OCI-LY3 (cell line): ENCODE results near the gene LAMTOR1.

Experiments
- H2AFZ ChIP-seq: fragments of 200-600, 300-600 bp; shearing (Covaris generic); 2 replicates; pipeline ENCODE4 v1.6.0; 2014; ENCODE audit warnings: antibody characterized with exemption, low read depth, low read length
- H3K27ac ChIP-seq: fragments of 200-600, 300-600 bp; sonication (generic); 2 replicates; pipeline ENCODE4 v1.5.1; 2014; ENCODE audit warnings: mild to moderate bottlenecking, low read length, moderate library complexity, mixed read lengths
- H3K27me3 ChIP-seq: fragments of 200-600, 300-600 bp; sonication (generic); 2 replicates; pipeline ENCODE4 v1.6.1; 2014; ENCODE audit warnings: low read depth, low read length, mixed read lengths
- H3K36me3 ChIP-seq: fragments of 200-600, 300-600 bp; sonication (generic); replicated peaks from 2 replicates; pipeline ENCODE3; 2014; ENCODE audit warnings: low read depth, low read length, mixed read lengths
- H3K4me1 ChIP-seq: fragments of 300-600, 200-600 bp; sonication (generic); 2 replicates; pipeline ENCODE4 v1.6.1; 2014; ENCODE audit warnings: low read length, mixed read lengths
- H3K4me2 ChIP-seq: fragments of 200-600, 300-600 bp; sonication (generic); 2 replicates; pipeline ENCODE4 v1.6.1; 2014; ENCODE audit warnings: low read length, mixed read lengths
- H3K4me3 ChIP-seq: fragments of 300-600, 200-600 bp; sonication (generic); 2 replicates; pipeline ENCODE4 v1.5.1; 2014; ENCODE audit warnings: antibody characterized with exemption, mild to moderate bottlenecking, low read length, moderate library complexity
- H3K79me2 ChIP-seq: fragments of 300-600, 200-600 bp; shearing (Covaris generic); 2 replicates; pipeline ENCODE4 v1.6.1; 2014; ENCODE audit warnings: mild to moderate bottlenecking, low read length, mixed read lengths
- H3K9ac ChIP-seq: fragments of 300-600, 200-600 bp; shearing (Covaris generic); 2 replicates; pipeline ENCODE4 v1.6.0; 2014; ENCODE audit warnings: mild to moderate bottlenecking, low read length, moderate library complexity
- H3K9me3 ChIP-seq: fragments of 200-600, 300-600 bp; shearing (Covaris generic); 2 replicates; pipeline ENCODE4 v1.6.1; 2014; ENCODE audit warnings: low read length, mixed read lengths; ENCODE audit not compliant: insufficient read depth
- H4K20me1 ChIP-seq: fragments of 200-600, 300-600 bp; sonication (generic); 2 replicates; pipeline ENCODE4 v1.6.1; 2016; ENCODE audit warnings: low read length, mixed read lengths; ENCODE audit not compliant: insufficient read depth
- CTCF ChIP-seq: fragments of 200-600, 300-600 bp; sonication (generic); IDR thresholded peaks from 2 replicates; pipeline ENCODE4 v1.5.1; 2014; ENCODE audit warnings: antibody characterized with exemption, low read length, low read depth
- EZH2phosphoT487 ChIP-seq: fragments of 200-600 bp; shearing (Covaris generic); IDR thresholded peaks from 2 replicates; pipeline ENCODE4 v1.6.1; 2018; ENCODE audit warnings: antibody characterized with exemption, mixed run types, low read depth

The LAMTOR1 gene

GRCh38 chr11:72075756-72076155, 27.3 kb downstream of the LAMTOR1 start:
- peaks cover 17% of the 10 kb centered on the region for H4K20me1 ChIP-seq
- no peak overlapping the region for H3K4me3 ChIP-seq
- H3K9me3 ChIP-seq = no peaks in the 10 kb centered on the region
- H3K4me1 ChIP-seq = peaks cover 22% of the 10 kb centered on the region
- no peak for TF ChIP-seq EZH2phosphoT487
- TF ChIP-seq CTCF = no peak
- H3K27ac ChIP-seq = no peak overlapping the region
- H3K9ac ChIP-seq = no peak overlapping the region
- H3K36me3 ChIP-seq = peaks cover 7% of the 10 kb centered on the region
- no peak overlapping the region for H2AFZ ChIP-seq
- no peak overlapping the region for H3K4me2 ChIP-seq
- no peaks in the 10 kb centered on the region for H3K27me3 ChIP-seq
- peaks cover 88% of the 10 kb centered on the region for H3K79me2 ChIP-seq

- Histone ChIP-seq H4K20me1 (peaks cover 24% of the 10 kb centered on the region), H3K36me3 (peaks cover 7% of the 10 kb centered on the region), H3K4me2 (no peak overlapping the region), H3K27ac (no peak overlapping the region), H3K27me3 (no peaks in the 10 kb centered on the region), H3K79me2 (peaks cover 94% of the 10 kb centered on the region), H3K9ac (no peak overlapping the region), H3K4me1 (peaks cover 25% of the 10 kb centered on the region), H3K4me3 (no peak overlapping the region), H2AFZ (no peak overlapping the region), H3K9me3 (no peaks in the 10 kb centered on the region)
- TF ChIP-seq EZH2phosphoT487 (no peak), CTCF (no peak; the same call in 1 of the 2 replicates)
Measured at GRCh38 chr11:72075109-72075508, 28.0 kb downstream of the LAMTOR1 start.

GRCh38 chr11:72072348-72072747, 30.7 kb downstream of the LAMTOR1 start:
- peaks cover 16% of the 10 kb centered on the region for H3K36me3 ChIP-seq
- H3K4me3 ChIP-seq = no peak overlapping the region
- no peak overlapping the region for H2AFZ ChIP-seq
- no peak overlapping the region for H3K9ac ChIP-seq
- no peaks in the 10 kb centered on the region for H3K9me3 ChIP-seq
- no peaks in the 10 kb centered on the region for H3K27me3 ChIP-seq
- H4K20me1 ChIP-seq = peaks cover 39% of the 10 kb centered on the region
- peaks cover 82% of the 10 kb centered on the region for H3K79me2 ChIP-seq
- TF ChIP-seq CTCF (no peak), EZH2phosphoT487 (no peak)
- H3K27ac ChIP-seq = no peak overlapping the region
- peaks cover 23% of the 10 kb centered on the region for H3K4me1 ChIP-seq
- H3K4me2 ChIP-seq = no peak overlapping the region

GRCh38 chr11:72070491-72070890, 32.6 kb downstream of the LAMTOR1 start:
- Histone ChIP-seq H3K79me2 (peaks cover 66% of the 10 kb centered on the region), H3K27ac (no peak overlapping the region), H3K4me2 (no peak overlapping the region), H3K4me3 (no peak overlapping the region), H3K36me3 (peaks cover 14% of the 10 kb centered on the region), H3K4me1 (peaks cover 17% of the 10 kb centered on the region), H3K9me3 (no peaks in the 10 kb centered on the region), H2AFZ (no peak overlapping the region), H3K27me3 (no peaks in the 10 kb centered on the region), H3K9ac (no peak overlapping the region), H4K20me1 (peaks cover 39% of the 10 kb centered on the region)
- TF ChIP-seq EZH2phosphoT487 = no peak
